HG03354 (cell line): ENCODE data around the gene KLF13.
A peak's percentile ranks its signal among the peaks of the same experiment; 100 is the strongest.

Experiments used
- ATAC-seq: cut with Tn5 transposase; IDR thresholded peaks from one replicate; pipeline ENCODE4 v1.9.1; 2021; ENCODE audit warnings: mild to moderate bottlenecking; ENCODE audit not compliant: unreplicated experiment, poor library complexity, severe bottlenecking

KLF13 gene

GRCh38 chr15:31328969-31329639 lies 2.5 kb downstream of the KLF13 start:
- ATAC-seq = no peak

- no peak for ATAC-seq
Measured at GRCh38 chr15:31329640-31330010, 3.0 kb downstream of the KLF13 start.

GRCh38 chr15:31330111-31330785 lies 3.6 kb downstream of the KLF13 start:
- no peak for ATAC-seq

GRCh38 chr15:31330836-31331235 lies 4.2 kb downstream of the KLF13 start:
- ATAC-seq = no peak

- ATAC-seq = no peak
Measured at GRCh38 chr15:31331389-31331788, 4.8 kb downstream of the KLF13 start.

- no peak for ATAC-seq
Measured at GRCh38 chr15:31332020-31332680, 5.5 kb downstream of the KLF13 start.

GRCh38 chr15:31332681-31333071 lies 6.0 kb downstream of the KLF13 start:
- no peak for ATAC-seq

- no peak for ATAC-seq
Measured at GRCh38 chr15:31333119-31333518, 6.5 kb downstream of the KLF13 start.

GRCh38 chr15:31333820-31334219 lies 7.2 kb downstream of the KLF13 start:
- ATAC-seq = no peak

GRCh38 chr15:31335989-31336592 lies 9.5 kb downstream of the KLF13 start:
- no peak for ATAC-seq

GRCh38 chr15:31336593-31337295 lies 10.1 kb downstream of the KLF13 start:
- no peak for ATAC-seq

GRCh38 chr15:31337352-31338031 lies 10.9 kb downstream of the KLF13 start:
- ATAC-seq = no peak

- peak; percentile 55 for ATAC-seq
Measured at GRCh38 chr15:31338318-31338878, 11.8 kb downstream of the KLF13 start.

GRCh38 chr15:31338879-31339557 lies 12.4 kb downstream of the KLF13 start:
- peak; percentile 43 for ATAC-seq

GRCh38 chr15:31339558-31339895 lies 12.9 kb downstream of the KLF13 start:
- no peak for ATAC-seq

- no peak for ATAC-seq
Measured at GRCh38 chr15:31340047-31340446, 13.4 kb downstream of the KLF13 start.

GRCh38 chr15:31340592-31340991 lies 14.0 kb downstream of the KLF13 start:
- ATAC-seq = no peak

GRCh38 chr15:31341071-31341470 lies 14.4 kb downstream of the KLF13 start:
- no peak for ATAC-seq
